Hepatic stellate cell (primary cell): ENCODE results near the gene ARF5.

Source experiments
- DNase-seq: peaks from one replicate; pipeline ENCODE4 v3.0.0; 2011; ENCODE audit warnings: low spot score

ARF5 gene

GRCh38 chr7:127588697-127589482 is 679 bp downstream of the ARF5 start:
- DNase-seq, result peak; percentile 73

- no peak for DNase-seq
These were observed 1.7 kb downstream of the ARF5 start for GRCh38 chr7:127589896-127590295.

GRCh38 chr7:127591189-127591588 is 3.0 kb downstream of the ARF5 start:
- no peak for DNase-seq

DNA sequence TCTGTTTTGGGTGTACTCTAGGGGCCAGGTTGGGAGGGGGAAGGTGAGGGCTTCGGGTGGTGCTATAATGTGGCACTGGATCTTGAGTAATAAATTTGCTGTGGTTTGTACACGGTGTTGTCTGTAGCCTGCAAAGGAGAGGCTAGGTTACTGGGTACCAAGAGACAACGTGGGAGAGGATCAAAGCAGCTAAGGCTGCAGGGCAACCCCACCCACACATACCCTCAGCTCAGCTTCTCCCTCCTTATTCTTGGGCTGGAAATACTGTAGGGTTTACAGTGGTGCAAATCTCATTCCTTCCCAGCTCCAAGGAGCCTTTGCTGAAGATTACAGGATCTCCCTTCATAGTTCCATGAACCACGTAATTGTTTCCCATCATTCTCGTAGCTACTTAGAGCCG is 3.4 kb downstream of the ARF5 start:
- DNase-seq, result no peak

GRCh38 chr7:127592550-127592949 is 4.3 kb downstream of the ARF5 start:
- DNase-seq, result no peak

DNA sequence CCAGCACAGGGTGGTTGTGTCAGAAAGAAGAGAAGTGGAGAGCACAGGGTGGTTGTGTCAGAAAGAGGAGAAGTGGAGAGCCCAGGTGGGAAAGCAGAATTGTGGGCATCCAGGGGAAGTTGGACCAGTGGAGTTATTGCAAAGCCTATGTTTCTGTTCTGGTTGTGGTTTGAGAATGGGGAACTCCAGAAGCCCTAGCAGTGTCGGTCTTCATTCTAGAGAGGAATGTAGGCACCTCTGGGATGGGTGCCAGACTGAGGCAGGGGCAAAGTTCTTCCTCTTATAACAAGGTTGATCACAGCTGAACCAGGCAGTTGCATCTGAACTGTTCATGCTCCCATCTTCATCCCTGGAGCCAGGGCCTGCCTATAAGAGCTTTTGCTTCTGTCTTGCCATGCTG is 6.3 kb downstream of the ARF5 start:
- no peak for DNase-seq

DNA sequence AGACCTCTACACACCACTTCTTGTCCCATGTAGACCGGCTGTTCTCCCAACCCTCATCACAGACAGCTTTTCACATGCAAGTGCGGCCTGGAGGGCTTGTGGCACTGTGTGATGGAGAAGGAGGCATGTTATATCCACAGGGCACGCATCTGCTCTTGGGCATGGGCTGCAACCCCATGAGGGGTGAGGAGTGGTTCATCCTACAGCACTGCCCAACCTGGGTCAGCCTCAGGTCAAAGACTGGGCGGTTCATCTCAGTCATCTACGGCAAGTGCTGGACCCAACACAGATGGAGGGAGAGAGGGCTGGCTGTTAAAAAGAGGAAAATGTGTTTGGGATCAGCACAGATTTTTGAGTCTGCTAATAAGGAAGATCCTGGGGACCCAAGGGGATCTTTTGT is 7.5 kb downstream of the ARF5 start:
- DNase-seq, result no peak

GRCh38 chr7:127598318-127598717 is 10.1 kb downstream of the ARF5 start:
- DNase-seq, result no peak

GRCh38 chr7:127600885-127601284 is 12.7 kb downstream of the ARF5 start:
- no peak for DNase-seq

- no peak for DNase-seq
These were observed 20.2 kb downstream of the ARF5 start for GRCh38 chr7:127608446-127608845.

GRCh38 chr7:127609297-127609696 is 21.1 kb downstream of the ARF5 start:
- no peak for DNase-seq

DNA sequence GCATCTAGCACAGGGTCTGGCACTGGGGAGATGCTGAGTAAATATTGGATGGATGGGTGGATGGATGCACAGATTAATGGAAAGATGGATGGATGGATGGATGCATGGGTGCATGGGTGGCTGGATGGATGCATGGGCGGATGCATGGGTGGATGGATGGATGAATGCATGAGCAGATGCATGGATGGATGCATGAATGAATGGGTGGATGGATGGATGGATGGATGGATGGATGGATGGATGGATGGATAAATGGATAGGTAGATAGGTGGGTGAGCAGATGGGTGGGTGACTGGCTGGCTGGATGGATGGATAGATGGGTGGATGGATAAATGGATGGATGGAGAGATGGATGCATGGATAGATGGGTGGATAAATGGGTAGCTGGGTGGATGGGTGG is 24.1 kb downstream of the ARF5 start:
- DNase-seq, result no peak

DNA sequence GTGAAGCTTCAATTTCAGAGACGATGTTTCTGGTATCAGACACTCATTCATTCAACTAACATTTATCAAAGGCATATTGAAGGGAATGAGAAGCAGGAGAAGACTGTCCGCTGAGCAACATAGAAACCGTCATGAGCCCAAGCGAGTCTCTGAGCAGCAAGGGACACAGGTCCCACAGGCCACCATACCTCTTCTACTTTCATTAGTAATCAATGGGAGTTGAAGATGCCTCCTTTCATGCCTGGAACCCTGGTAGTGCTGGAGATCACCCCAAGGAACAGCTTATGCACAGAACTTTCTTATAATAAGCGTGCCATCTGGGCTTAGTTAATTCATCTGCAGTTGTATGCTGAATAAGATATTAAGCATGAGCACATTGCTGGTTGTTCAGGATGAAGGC is 28.5 kb downstream of the ARF5 start:
- DNase-seq, result no peak

- DNase-seq, result no peak
These were observed 29.8 kb downstream of the ARF5 start, which contains the start of gene PAX4 for GRCh38 chr7:127618042-127618441. Gene PAX4, minus strand, starts transcription at chr7:127618142. Its CDS starts 2,214 bp downstream, at chr7:127615928.

DNA sequence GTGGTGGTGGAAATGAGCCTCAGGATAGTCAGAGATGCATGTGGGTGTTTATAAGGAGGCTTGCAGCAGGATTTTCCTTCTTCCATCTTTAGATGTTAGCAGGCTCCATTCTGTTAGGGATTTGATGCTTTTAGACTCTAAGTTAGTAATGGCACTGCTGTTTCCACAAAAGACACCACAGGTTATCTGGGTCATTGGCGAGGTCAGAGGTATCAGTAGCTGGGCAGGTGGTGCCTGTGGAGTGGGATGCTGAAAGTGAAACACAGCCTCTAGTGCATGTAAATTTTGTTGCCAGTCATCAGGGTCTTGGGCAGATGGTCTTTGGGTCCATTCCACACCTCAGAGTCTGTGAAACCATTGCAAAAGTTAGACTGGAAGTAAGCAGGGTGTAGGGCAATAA is 30.6 kb downstream of the ARF5 start:
- no peak for DNase-seq

GRCh38 chr7:127619681-127620405 is 31.6 kb downstream of the ARF5 start:
- no peak for DNase-seq

- no peak for DNase-seq
These were observed 32.4 kb downstream of the ARF5 start for GRCh38 chr7:127620406-127621233.

DNA sequence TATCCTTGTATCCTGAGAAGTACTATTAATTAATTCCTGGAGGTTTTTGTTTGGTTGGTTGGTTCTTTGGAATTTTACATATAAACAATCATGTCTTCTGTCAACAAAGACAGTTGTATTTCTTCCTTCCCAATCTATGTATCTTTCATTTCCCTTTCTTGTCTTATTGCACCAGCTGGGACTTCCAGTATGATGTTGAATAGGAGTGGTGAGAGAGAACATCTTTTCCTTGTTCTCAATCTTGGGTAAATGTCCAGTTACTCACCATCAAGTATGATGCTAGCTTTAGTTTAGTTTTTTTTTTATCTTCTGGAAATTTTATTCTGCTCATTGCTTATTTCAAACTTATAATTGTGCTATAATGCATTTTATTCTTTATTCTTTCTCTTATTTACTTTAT is 37.1 kb downstream of the ARF5 start:
- DNase-seq, result no peak

GRCh38 chr7:127628445-127628844 is 40.2 kb downstream of the ARF5 start:
- no peak for DNase-seq

DNA sequence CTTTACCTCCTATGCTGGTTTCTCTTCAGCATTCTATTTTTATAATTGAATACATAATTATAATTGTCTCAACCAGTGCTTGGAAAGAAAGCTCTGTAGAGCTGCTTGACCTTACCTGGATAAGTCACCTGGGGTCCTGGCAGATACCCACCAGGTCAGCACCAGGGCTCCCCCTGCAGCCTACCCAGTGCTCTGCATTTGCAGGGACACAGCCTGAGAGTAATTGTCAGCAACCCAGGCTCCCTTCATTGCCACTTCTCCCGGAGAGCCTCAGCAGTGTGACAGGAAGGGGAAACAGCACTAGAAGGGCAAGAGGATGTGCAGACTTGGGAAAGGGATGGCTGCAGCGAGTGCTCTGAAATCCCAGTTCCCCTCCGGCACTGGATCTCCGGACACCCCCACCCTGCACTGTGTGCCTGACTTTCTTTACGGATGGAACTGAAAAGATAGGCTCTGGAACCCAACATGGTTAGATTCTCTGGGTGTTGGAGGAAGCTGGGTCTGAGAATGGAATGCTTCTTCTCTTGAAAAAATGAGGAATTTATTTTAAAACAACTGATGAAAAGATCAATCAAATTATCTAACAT is 41.1 kb downstream of the ARF5 start:
- DNase-seq, result no peak

- DNase-seq, result peak; percentile 46
These were observed 44.2 kb downstream of the ARF5 start for GRCh38 chr7:127632276-127632910.
